ENCODE results near the gene NME7.

- TF ChIP-seq ATF3 (CRISPR knock-in tag; conservative IDR thresholded peaks at IDR 0.05) (no peak), ZNF138 (CRISPR knock-in tag; conservative IDR thresholded peaks at IDR 0.05) (no peak), CTCF (IDR thresholded peaks at IDR 0.05) (no peak), ZNF671 (CRISPR knock-in tag; IDR thresholded peaks at IDR 0.05) (no peak), SP1 (CRISPR knock-in tag; conservative IDR thresholded peaks at IDR 0.05) (no peak), ZBTB43 (CRISPR knock-in tag; IDR thresholded peaks at IDR 0.05) (no peak), ETV6 (CRISPR knock-in tag; IDR thresholded peaks at IDR 0.05) (no peak), SOX15 (CRISPR knock-in tag; IDR thresholded peaks at IDR 0.05) (no peak), MAX (CRISPR knock-in tag; IDR thresholded peaks at IDR 0.05) (no peak), STAT6 (CRISPR knock-in tag; conservative IDR thresholded peaks at IDR 0.05; ENCODE audit: low read depth) (no peak), ATF2 (CRISPR knock-in tag; IDR thresholded peaks at IDR 0.05; ENCODE audit: borderline replicate concordance, low read depth) (no peak)
- TF ChIP-seq, protein P1, sequence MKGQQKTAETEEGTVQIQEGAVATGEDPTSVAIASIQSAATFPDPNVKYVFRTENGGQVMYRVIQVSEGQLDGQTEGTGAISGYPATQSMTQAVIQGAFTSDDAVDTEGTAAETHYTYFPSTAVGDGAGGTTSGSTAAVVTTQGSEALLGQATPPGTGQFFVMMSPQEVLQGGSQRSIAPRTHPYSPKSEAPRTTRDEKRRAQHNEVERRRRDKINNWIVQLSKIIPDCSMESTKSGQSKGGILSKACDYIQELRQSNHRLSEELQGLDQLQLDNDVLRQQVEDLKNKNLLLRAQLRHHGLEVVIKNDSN (CRISPR knock-in tag; IDR thresholded peaks at IDR 0.05): no peak
These were observed 255.4 kb downstream of the NME7 start for GRCh38 chr1:169112241-169112640.

Data from WTC11 (cell line).